AG08395 (cell line): ENCODE measurements around the gene STYX.

Experiments used
- DNase-seq: peaks from one replicate; pipeline ENCODE4 v3.0.0; 2012; ENCODE audit warnings: mixed read lengths, low spot score

The STYX gene

GRCh38 chr14:52790011-52790755 lies 60.2 kb downstream of the STYX start:
- DNase-seq: no peak

DNA sequence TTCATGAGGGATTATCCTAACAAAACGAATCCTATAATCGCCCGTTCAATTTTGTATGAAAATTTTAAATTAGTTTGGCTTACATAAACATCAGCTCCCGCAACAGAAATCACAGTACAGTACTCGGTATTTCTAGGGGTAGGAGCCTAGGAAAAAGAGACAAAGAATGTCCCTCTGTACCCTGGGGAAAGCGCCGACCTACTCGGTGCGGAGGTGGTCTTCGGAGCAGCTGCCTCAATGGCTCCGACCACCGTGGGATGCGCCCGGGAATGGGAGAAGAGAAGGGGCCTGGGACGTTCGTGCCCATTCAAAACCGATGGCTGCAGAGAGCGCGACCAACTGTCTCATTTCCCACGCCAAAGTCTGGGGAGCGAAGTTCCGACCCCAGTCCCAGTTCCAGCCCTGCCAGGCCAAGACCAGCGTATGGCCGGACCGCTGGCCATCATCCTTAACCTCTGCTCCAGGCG lies 60.8 kb downstream of the STYX start:
- DNase-seq: no peak

GRCh38 chr14:52791223-52792096 lies 61.5 kb downstream of the STYX start, which contains the start of gene GNPNAT1:
TSS of gene GNPNAT1 (minus strand) at chr14:52791607. CDS start at chr14:52784650, 6,957 bp downstream.
- DNase-seq: peak; percentile 94

DNA sequence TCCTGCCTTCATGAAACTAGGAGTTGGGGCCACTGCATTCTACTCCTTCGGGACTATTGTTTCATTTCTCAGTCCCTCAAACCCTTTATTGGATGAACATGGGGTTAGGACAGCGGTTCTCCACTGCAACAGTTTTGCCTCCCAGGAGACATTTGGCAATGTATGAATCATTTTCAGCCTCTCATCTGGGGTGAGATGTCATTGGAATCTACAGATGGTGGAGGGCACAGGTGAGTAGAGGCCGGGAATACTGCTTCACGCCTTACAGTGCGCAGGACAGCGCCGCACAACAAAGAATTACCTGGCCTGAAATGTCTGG lies 62.1 kb downstream of the STYX start:
- no peak for DNase-seq

DNA sequence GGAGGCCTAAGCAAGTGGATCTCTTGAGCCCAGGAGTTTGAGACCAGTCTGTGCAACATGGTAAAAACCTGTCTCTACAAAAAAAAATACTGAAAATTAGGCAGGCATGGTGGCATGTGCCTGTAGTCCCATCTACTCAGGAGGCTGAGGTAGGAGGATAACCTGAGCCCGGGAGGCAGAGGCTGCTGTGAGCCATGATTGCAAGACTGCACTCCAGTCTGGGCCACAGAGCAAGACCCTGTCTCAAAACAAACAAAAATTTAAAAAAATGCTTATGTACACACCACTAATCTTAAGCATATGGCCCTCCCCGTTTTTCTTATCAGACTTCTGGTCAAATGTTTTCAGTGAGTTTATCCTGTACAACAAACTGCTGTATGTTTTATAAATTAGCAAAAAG lies 63.1 kb downstream of the STYX start:
- DNase-seq: no peak

DNA sequence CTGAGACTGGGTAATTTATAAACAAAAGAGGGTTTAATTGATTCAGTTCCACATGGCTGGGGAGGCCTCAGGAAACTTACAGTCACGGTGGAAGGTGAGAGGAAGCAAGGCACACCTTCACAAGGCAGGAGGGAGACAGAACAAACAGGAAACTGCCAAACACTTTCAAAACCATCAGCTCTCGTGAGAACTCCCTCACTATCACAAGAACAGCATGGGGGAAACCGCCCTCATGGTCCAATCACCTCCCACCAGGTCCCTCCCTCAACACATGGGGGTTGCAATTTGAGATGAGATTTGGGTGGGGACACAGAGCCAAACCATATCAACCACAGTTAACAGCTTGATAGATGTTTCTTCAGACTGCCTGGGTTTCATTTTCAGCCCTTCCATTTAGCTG lies 67.7 kb downstream of the STYX start:
- DNase-seq: no peak

DNA sequence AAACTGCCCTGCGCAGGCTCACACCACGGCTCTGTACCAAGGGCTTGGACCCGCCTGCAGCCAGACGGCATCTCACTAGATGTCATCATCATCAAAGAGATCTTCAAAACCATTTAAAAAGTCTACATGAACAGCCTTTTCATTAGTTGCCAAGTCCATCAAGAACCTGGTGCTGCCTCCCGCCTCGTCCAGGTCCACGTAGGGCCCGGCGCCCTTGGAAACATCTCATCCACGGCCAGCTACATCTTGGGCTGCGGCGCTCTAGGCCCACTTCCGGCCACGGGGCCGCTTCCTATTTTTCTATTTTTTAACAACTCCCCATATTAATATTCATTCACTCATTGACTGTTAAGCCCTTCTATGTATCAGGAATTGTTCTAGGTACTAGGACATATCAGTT lies 68.9 kb downstream of the STYX start:
- no peak for DNase-seq

- peak; percentile 70 for DNase-seq
Observed at GRCh38 chr14:52801014-52801712, 71.2 kb downstream of the STYX start.

- peak; percentile 57 for DNase-seq
Observed at GRCh38 chr14:52802597-52802996, 72.6 kb downstream of the STYX start.

GRCh38 chr14:52806115-52806514 lies 76.1 kb downstream of the STYX start:
- DNase-seq: no peak

DNA sequence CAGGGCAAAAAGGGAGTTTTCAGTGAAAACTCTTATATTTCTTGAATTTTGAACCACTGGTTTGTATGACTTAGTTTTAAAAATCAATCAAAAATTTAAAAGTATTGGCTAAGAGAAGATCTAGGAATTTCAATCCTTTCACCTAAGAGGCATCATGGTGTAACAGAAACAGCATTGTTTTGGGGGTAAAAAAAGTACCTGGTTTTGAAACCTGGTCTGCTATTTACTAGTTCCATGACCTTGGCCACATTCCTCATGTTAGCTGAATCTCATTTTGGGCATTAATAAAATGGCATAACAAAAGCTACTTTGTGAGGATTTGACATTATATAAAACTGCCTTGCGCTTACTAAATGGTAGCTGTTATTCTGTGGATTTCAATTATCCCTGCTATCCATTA lies 78.1 kb downstream of the STYX start:
- DNase-seq: no peak

DNA sequence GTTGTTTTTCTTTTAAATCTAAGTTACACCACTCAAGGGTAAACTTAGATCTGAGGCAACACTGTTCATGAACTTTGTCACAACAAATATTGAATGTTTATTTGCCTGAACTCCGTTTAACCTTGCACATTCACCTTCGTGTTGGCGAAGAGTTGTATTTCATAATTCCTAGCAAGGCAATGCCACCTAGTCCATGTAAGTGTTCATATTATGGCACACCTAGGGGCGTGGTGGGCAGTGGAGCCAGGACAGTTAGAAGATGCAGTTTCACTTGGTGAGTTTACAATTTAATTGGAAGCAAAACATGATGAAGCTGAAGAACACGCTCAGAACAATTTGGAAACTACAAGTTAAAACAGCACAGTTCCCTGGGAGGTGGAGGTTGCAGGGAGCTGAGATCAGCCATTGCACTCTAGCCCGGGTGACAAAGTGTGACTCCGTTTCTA lies 91.9 kb downstream of the STYX start:
- DNase-seq: no peak

DNA sequence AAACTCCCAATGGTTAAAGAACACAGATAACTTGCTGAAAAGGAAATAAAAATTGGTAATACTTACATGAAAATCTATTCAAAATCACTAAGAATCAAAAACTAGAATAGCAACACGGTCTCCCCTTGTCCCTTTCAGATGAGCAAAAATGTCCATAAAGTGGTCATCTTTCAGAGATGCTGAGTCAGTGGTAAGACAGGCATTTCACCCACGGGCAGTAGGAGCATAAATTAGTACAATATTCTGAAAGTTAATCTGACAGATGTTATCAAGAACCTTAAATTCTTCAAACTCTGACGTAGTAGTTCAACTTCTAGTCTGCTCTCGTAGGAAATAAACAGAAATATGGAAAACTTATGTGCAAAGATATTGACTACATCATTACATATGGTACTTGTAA lies 94.5 kb downstream of the STYX start:
- DNase-seq: no peak
